Measurements from ENCODE around the gene ASAH2B. TPM values are rescaled to one million over a fixed set of nuclear protein-coding genes. Genes with fewer than 3 reads are reported as not detected.

Gene ASAH2B
- total RNA-seq, 1 donor from 2014 or later: 3.3 TPM

DNA sequence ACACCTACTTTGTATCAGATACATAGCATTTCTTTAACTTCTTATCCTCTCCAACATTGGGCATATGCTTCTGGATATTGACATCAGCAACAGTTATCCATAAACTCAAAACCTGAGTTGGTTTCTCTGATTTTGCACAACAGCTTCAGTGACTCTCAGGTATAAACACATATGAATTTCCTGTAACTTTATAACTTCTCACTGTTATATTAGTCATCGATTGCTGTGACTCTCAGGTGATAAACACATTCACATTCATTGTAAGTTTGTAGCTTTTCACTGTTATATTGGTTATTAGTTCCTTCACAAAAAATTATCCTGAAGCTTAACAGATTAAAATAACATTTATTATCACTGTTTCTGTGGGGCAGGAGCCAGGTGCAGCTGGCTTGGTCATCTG lies 57.0 kb downstream of the ASAH2B start:
- no peak for DNase-seq (ENCODE audit: low spot score)

DNA sequence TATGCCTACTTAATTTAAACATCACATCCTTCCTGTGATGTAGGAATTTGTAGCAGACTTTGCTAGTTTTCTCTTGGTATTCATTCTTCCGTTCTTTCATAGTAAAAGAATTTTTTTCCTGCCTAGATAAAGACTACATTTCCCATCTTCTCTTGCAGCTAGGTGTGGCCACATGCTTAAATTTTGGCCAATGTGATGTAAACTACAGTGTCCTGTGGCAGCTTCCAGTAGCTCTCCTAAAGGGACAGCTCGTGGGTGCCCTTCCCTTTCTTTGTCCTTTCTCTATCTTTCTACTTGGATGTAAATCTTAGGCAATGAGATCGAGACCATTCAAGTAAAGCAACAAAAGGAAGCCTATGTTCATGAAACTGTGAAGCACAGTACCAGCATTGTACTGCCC lies 58.6 kb downstream of the ASAH2B start:
- DNase-seq (ENCODE audit: low spot score): no peak

DNA sequence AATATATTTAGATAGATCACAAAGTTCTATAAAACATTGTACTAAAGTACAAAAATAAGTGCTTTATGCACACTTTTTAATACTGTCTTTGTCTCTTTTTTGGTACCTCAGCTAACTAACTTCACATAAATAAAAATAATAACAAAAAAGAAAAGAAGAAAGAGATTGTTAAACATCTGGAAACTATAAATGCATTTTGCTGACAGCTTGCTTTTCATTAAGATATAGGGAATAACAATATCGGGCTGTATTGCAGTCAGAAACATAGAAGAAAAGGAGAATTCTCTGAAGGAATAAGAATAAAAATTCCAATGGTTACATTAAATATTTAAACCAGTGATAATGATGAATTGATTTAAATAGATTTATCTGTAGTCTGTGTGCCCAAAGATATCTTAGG lies 59.9 kb downstream of the ASAH2B start:
- no peak for DNase-seq (ENCODE audit: low spot score)

DNA sequence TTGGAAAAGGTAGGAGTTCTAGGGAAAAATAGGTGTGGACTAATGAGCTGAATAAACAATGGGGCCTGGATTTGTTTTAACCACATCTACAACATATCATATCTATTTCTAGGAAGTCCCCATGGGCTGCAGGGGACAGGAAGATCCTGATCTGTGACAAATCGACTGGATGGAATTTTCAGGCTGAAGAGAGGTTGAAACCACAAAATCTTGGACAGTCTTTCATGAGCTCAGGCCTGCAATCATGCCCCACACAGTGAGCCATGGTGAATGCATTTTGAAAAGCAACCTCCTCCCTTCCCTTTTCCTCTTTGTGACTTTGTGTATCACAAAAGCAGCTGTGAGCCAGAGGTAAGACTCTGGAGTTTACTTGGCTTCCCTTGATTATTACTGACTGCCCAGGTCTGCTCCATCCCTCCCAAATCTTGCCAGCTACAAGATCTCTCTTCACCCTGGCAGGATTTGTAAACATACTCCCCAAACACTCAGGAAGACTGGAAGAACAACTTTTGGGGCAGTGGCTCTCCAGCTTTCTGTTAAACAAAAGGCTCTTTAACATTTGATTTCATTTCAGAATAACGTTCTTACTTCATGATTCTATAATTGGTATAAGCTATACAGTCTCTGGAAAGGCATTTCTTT lies 66.4 kb downstream of the ASAH2B start:
- DNase-seq (ENCODE audit: low spot score): no peak

DNA sequence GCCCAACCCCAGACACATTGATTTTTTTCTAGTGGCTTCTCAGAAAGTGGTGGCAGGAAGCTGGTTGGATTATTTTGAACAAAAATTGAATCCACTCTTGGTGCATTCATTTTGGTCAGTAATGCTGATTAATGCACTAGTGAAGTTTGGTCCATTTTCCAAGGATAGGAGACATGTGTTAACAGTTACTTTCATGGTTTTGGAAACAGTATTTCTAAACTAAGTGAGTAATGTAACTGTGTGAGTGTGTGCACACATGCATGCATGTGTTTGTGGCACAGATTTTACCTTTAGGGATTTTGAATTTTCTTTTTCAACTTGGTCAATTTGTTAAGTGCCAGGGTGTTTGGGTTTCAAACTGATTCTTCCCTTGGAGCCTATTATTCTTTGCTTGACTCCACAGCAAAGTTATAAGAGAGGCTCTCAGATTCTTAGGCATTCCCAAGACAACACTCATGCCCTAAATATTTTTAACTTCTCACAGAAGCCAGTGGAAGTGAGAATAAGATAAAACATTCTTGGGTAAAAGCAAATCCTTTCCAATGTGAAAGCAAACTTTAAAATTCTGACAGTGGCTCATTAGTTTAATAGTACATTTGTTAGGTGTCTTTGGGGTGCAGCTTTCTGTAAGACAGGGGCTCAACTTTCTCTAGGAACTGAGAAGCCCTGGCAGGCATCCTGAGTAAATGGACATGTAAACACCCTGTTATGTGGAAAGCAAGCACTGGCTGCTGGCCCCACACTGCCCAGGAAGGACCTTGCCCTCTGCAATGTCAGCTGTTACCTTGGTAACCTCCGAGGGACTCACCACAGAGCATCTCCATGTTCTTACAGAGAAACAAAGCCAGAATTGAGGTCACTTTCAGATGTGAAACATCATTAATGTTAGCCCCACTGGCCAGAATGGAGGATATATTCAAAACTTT lies 68.4 kb downstream of the ASAH2B start:
- DNase-seq (ENCODE audit: low spot score): no peak

Other genes starting within 250 kb of the ASAH2B start
- gene SGMS1, start 116.0 kb upstream of the ASAH2B start, total RNA-seq: 37.2 TPM
- 0.29 TPM for gene A1CF, start 145.7 kb downstream of the ASAH2B start, total RNA-seq

Data from mesenteric fat pad (tissue), 1 donor.